Subcutaneous abdominal adipose tissue (tissue), 5 donors: ENCODE measurements around the gene MCF2L2.
A peak's percentile ranks its signal among the peaks of the same experiment; 100 is the strongest.
"Not testable (repeated sequence)": the region's sequence is repeated elsewhere in the genome, so short reads cannot be mapped to it uniquely, and the experiment has no call there.

Source experiments
- H3K27ac ChIP-seq: one replicate; pipeline ENCODE4 v1.7.0; 2013; ENCODE audit warnings: low read depth, mild to moderate bottlenecking, inconsistent platforms, low read length, moderate library complexity
- H3K27me3 ChIP-seq, 5 donors: one replicate each; pipeline ENCODE4 v1.7.0; 2013; ENCODE audit warnings: low read length in 5 of 5, inconsistent platforms in 1 of 5; ENCODE audit not compliant: control insufficient read depth in 5 of 5, insufficient read depth in 4 of 5
- H3K36me3 ChIP-seq, 5 donors: one replicate each; pipeline ENCODE4 v1.7.0; 2013; ENCODE audit warnings: low read length in 5 of 5; ENCODE audit not compliant: control insufficient read depth in 5 of 5, insufficient read depth in 5 of 5
- H3K4me1 ChIP-seq, 5 donors: one replicate each; pipeline ENCODE4 v1.7.0; 2013; ENCODE audit warnings: low read length in 5 of 5, mild to moderate bottlenecking in 3 of 5, moderate library complexity in 1 of 5; ENCODE audit not compliant: control insufficient read depth in 5 of 5, insufficient read depth in 5 of 5
- H3K4me3 ChIP-seq, 5 donors: one replicate each; pipeline ENCODE4 v1.7.0; 2013; ENCODE audit warnings: low read length in 5 of 5, low read depth in 1 of 5
- H3K9ac ChIP-seq, 5 donors: one replicate each; pipeline ENCODE4 v1.7.0; 2013; ENCODE audit warnings: low read length in 5 of 5, mild to moderate bottlenecking in 4 of 5, moderate library complexity in 3 of 5
- H3K9me3 ChIP-seq, 5 donors: one replicate each; pipeline ENCODE4 v1.7.0; 2013; ENCODE audit warnings: low read length in 5 of 5; ENCODE audit not compliant: control insufficient read depth in 5 of 5
- donor health status: healthy.
- donor health status: healthy.
- donor health status: healthy.
- donor health status: healthy.
- donor health status: healthy.

MCF2L2 gene

DNA sequence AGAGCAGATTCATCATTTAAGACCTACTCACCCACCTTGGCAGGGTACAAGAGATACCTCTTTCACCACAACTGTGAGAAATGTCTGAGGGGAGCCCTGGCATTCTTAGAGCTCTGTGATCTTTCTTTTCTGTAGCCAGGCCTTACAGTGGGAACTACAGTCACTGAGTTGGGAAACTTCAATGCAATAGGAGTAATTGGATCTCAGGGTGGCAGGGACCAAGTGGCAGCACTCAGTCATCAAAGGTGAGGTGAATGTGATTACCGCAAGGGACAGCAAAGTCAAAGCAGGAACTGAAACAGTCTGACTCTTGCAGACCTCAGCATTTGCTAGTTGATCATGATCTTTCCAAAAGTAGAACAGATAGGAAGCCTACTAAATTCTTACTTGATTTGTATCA is 7.2 kb upstream of the MCF2L2 start:
- Histone ChIP-seq H3K4me1 (no peaks in the 10 kb centered on the region), H3K4me3 (no peak overlapping the region), H3K27me3 (no peaks in the 10 kb centered on the region), H3K9me3 (peaks cover 0 to 3% (median 0%) of the 10 kb centered on the region in 5 donors), H3K27ac (no peak overlapping the region), H3K9ac (no peak overlapping the region), H3K36me3 (no peaks in the 10 kb centered on the region)

DNA sequence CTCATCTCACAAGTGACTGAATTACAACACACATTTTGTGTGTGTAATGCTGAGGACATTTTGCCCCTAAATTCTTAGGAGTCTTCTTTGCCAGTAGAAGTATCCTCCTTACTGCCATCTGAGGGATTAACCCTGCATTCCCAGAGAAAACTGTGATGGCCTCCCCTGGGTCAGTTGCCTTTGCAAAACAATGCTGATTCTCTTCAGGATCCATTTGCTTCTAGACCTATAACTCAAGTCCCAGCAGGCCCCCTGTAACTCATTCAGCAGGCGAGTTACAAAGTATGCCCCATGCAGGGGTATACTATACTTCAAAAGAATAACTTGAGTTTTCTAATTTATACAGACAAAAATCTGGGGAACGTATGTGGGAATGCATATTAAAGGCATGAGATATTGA is 6.6 kb upstream of the MCF2L2 start:
- H3K27ac ChIP-seq, result no peak overlapping the region
- H3K36me3 ChIP-seq, result no peaks in the 10 kb centered on the region
- no peaks in the 10 kb centered on the region for H3K27me3 ChIP-seq
- H3K4me1 ChIP-seq, result no peaks in the 10 kb centered on the region
- no peak overlapping the region for H3K4me3 ChIP-seq
- H3K9ac ChIP-seq, result no peak overlapping the region
- H3K9me3 ChIP-seq, result peaks cover 0 to 3% (median 0%) of the 10 kb centered on the region in 5 donors

DNA sequence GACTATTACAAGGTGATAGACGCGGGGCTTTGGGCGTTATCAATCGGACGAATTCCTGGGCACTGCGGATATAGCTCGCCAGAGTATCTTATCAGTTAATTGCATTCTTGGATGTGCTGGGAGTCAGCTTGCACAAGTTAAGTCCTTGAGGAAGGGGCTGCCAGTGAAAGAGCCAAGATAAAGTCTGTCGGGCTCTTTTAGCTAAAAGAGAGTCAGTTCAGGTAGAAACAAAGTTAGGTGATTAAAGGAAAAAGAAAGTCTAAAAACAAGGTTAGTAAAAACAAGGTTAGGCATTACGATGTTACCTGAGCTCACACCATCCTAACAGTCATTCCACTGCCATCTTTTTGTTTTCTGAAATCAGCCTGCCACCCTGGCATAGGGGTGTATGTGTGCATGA is 6.1 kb upstream of the MCF2L2 start:
- no peaks in the 10 kb centered on the region for H3K27me3 ChIP-seq
- no peak overlapping the region for H3K27ac ChIP-seq
- H3K36me3 ChIP-seq, result no peaks in the 10 kb centered on the region
- H3K9ac ChIP-seq, result no peak overlapping the region
- H3K9me3 ChIP-seq, result no peaks in the 10 kb centered on the region
- no peak overlapping the region for H3K4me3 ChIP-seq
- no peaks in the 10 kb centered on the region for H3K4me1 ChIP-seq

DNA sequence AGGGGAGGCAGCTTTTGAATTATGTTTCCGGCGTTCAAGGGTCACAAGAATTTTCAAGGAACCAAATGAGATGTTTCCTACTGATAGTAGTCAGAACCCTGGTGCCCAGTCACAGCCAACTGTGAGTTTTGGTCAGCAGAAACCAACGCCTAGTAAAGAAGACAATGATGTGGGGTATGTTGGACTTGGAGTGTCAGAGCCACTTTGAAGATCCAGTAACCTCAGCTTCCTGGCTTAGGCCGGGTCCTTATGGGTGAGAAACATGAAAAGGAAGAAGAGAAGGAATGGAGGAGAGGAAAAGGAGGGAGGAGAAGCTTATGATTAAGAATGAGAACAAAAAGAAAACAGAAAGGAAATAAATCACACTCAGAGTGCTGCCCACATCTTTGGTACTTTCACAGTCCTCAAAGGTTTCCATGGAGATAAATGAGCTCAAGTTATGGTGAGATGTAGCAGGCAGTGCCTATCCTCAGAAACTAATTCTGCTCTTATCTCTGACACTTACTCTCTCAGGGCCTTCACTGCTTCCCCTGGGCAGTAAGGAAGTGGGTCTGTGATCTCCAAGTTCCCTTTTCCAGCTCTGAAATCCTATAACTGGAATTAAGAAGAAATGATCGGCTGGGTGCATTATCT is 2.0 kb upstream of the MCF2L2 start:
- Histone ChIP-seq H3K9me3 (no peaks in the 10 kb centered on the region), H3K4me3 (no peak overlapping the region), H3K4me1 (peaks cover 0 to 19% (median 16%) of the 10 kb centered on the region in 5 donors), H3K27ac (no peak overlapping the region), H3K9ac (no peak overlapping the region), H3K27me3 (peaks cover 11 to 19% (median 17%) of the 10 kb centered on the region in 5 donors), H3K36me3 (no peaks in the 10 kb centered on the region)

DNA sequence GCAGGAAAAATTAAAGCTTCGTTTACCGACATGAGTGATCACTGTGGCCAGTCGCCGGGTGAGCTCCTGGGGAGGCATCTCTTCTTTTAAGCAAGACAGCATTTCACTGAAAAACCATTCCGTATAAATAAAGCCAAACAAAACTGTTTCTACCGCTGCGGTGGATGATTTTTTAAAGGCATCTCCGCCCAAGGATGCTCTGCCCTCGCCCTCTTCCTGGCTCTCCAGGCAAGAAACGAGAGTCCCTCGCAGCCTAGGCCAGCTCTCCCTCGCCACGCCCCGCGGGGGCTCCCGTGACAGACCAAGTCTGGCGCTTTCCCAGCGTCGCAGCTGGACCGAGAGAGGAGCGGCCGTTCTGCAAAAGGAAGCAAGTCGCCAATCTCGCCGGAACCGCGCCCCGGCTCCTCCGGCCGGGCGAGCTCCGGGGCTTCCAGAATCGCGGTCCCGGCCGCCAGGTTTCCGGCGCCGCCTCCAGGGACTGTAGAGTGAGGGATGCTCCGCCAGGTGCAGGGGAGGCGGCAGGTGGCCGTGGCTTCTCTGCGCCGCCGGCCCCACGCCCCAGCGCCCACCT is 458 bp downstream of the MCF2L2 start:
- Histone ChIP-seq H3K4me1 (peaks cover 0 to 19% (median 16%) of the 10 kb centered on the region in 5 donors), H3K9me3 (no peaks in the 10 kb centered on the region), H3K27ac (no peak overlapping the region), H3K9ac (peak overlapping the region in 1 of 5 donors; percentile 39), H3K4me3 (peak overlapping the region in 4 of 5 donors; percentile 64 to 73 (median 70)), H3K27me3 (peaks cover 11 to 20% (median 19%) of the 10 kb centered on the region in 5 donors), H3K36me3 (no peaks in the 10 kb centered on the region)

DNA sequence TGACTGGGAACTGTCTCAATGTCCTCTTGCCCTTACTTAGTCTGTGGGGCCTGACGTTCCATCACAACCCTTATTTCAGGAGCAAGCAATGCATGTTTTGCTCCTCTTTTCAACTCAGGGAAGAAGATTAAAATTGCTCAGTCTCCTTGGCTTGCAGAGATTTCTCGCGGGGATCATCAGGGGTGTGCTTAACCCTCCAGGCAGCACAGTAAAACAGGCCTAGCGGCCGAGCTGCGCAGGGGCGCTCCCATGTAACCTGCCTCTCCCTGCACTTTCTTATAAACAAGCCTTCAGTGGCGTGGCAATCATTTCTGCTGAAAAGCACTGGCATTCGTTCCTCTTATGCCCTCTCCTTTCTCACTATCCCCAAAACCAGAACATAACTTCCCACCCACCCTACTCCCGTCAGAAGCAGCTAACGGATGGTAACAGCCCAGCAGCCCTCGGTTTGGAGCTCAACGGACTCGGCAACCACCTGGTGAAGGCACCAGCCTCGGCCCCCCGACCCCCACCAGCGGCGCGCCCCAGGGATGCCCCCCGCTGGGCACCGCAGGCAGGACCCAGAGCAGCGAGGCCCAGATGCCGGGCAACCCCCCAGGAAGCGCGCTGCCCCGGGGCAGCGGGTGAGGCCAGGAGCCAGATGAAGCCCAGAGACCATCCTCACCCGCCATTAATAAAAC is 1.1 kb downstream of the MCF2L2 start:
- Histone ChIP-seq H3K4me3 (peak overlapping the region in 4 of 5 donors; percentile 64 to 73 (median 70)), H3K9me3 (no peaks in the 10 kb centered on the region), H3K27me3 (peaks cover 12 to 20% (median 19%) of the 10 kb centered on the region in 5 donors), H3K9ac (peak overlapping the region in 1 of 5 donors; percentile 39), H3K4me1 (peaks cover 0 to 19% (median 16%) of the 10 kb centered on the region in 5 donors), H3K27ac (no peak overlapping the region), H3K36me3 (no peaks in the 10 kb centered on the region)

DNA sequence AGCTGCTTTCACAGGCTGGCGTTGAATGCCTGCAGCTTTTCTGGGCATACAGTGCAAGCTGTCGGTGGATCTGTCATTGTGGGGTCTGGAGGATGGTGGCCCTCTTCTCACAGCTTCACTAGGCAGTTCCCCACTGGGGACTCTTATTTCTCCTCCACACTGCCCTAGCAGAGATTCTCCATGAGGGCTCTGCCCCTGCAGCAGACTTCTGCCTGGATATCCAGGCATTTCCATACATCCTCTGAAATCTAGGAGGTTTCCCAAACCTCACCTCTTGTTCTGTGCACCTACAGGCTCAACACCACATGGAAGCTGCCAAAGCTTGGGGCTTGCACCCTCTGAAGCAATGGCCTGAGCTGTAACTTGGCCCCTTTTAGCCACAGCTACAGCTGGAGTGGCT is 9.6 kb downstream of the MCF2L2 start:
- H3K9me3 ChIP-seq, result peaks cover 3 to 22% (median 14%) of the 10 kb centered on the region in 5 donors

DNA sequence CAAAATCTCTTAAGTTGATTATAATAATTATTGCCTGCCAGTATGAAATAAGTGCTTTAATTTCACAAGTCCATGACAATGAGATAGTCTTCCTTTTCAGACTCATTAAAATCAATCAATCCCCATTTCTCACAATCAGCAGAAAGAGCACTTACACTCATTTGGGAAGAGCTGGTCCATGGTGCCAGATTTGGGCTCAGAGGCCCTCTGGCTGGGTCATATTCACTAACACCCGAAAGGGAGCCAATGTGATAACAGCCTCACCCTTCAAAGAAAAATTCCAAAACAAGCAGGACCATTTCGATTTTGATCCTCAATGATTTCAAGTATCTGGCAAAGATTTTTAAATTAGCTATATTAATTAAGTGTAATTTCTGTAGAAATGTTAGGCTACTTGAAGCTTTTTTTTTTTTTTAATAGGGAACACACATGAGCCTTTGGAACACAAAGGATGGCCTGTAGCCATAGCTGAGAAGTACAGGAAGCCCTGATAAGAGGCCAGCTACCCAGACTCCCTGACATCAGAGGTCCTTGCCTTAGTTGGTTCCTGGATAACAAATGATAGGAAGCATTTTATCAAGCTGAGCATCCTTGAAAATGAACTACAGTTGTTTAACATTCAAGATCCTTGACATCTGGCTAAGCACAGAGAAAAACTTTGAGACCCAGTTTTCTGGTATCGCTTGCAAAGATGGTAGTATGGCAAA is 17.1 kb downstream of the MCF2L2 start:
- H3K9ac ChIP-seq, result no peak overlapping the region
- no peak overlapping the region for H3K27ac ChIP-seq
- H3K36me3 ChIP-seq, result no peaks in the 10 kb centered on the region
- H3K9me3 ChIP-seq, result no peaks in the 10 kb centered on the region
- H3K27me3 ChIP-seq, result no peaks in the 10 kb centered on the region
- H3K4me3 ChIP-seq, result no peak overlapping the region
- H3K4me1 ChIP-seq, result no peaks in the 10 kb centered on the region

More for the DNA sequence above, 9.6 kb downstream of the MCF2L2 start:
- not testable (repeated sequence) for H3K27ac ChIP-seq, H3K4me1 ChIP-seq, H3K27me3 ChIP-seq, H3K36me3 ChIP-seq, H3K4me3 ChIP-seq, H3K9ac ChIP-seq

DNA sequence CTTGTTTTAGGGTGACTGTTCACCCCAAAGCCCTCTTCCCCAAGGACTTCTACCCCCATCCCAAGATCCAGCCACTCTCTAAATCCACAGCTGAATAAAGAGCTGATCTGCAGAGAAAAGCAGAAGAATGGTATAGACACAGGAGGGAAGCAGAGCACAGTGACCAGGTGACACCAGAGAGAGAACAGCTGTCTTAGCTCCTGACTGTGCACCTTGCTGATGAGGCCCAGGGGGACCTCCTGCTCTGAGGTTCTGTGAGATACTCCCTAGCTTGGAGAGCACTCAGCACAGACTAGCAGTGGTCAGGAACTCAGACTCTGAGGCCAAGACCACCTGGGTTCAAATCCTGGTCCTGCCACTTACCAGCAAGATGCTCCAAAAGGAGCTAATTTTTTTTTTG is 17.7 kb downstream of the MCF2L2 start:
- no peak overlapping the region for H3K4me3 ChIP-seq
- H3K9me3 ChIP-seq, result no peaks in the 10 kb centered on the region
- H3K27ac ChIP-seq, result no peak overlapping the region
- H3K36me3 ChIP-seq, result no peaks in the 10 kb centered on the region
- no peak overlapping the region for H3K9ac ChIP-seq
- H3K4me1 ChIP-seq, result no peaks in the 10 kb centered on the region
- H3K27me3 ChIP-seq, result no peaks in the 10 kb centered on the region

DNA sequence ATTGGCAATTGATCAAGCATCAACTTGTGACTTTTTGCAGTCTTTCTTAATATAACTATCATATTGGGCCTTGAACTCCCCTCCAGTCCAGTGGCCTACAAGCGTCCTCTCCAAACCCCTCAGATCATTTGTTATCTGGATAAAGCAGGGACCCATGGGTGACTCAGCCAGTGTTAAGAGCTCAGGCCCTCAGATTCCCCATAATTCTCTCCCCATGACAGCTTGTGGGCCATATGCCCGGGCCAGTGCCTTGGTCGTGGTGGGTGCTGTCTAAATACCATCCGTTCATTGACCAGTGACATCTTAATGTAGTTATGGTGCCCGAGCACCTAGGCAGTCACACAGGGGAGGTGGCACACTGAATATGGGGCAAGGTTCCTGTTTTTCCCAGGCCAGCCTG is 18.1 kb downstream of the MCF2L2 start:
- no peak overlapping the region for H3K4me3 ChIP-seq

More for the DNA sequence above, 18.1 kb downstream of the MCF2L2 start:
- H3K36me3 ChIP-seq, result no peaks in the 10 kb centered on the region
- H3K4me1 ChIP-seq, result no peaks in the 10 kb centered on the region
- H3K27me3 ChIP-seq, result no peaks in the 10 kb centered on the region
- no peak overlapping the region for H3K27ac ChIP-seq
- no peak overlapping the region for H3K9ac ChIP-seq
- no peaks in the 10 kb centered on the region for H3K9me3 ChIP-seq
